Prostate gland (tissue), 2 donors: Measurements from ENCODE around the gene SLC6A6. TPM values are rescaled to one million over a fixed set of nuclear protein-coding genes. Genes with fewer than 3 reads are reported as not detected.

Source experiments
- DNase-seq: peaks from one replicate; pipeline ENCODE4 v3.0.0-alpha.2; 2019; ENCODE audit warnings: low spot score
- H3K27ac ChIP-seq, 2 donors: fragments of 200-600 bp; sonication (generic); 2 replicates each; pipeline ENCODE4 v1.5.1; 2017 to 2019
- H3K27me3 ChIP-seq: fragments of 200-600 bp; sonication (generic); replicated peaks from 2 replicates; pipeline ENCODE4 v1.5.1; 2019; ENCODE audit not compliant: insufficient read depth
- H3K36me3 ChIP-seq, 2 donors: fragments of 200-600 bp; sonication (generic); 1 replicate in 1 of 2; 2 replicates in 1 of 2; pipeline versions ENCODE4 v1.5.1 to v1.8.1; 2017 to 2019
- H3K4me1 ChIP-seq: fragments of 200-600 bp; sonication (generic); replicated peaks from 2 replicates; pipeline ENCODE4 v1.5.1; 2019
- H3K4me3 ChIP-seq, 2 donors: fragments of 200-600 bp; sonication (generic); 2 replicates each; pipeline ENCODE4 v1.5.1; 2017 to 2019
- H3K9me3 ChIP-seq: fragments of 200-600 bp; sonication (generic); 2 replicates; pipeline ENCODE4 v1.5.1; 2017
- CTCF ChIP-seq, 4 experiments: fragments of 200-600 bp in 2 of 4; fragments of 450-650 bp in 2 of 4; sonication (generic) in 2 of 4; IDR thresholded peaks; 1 replicate in 3 of 4; 2 replicates in 1 of 4; pipeline ENCODE4 v1.5.1; 2016 to 2019; ENCODE audit warnings: antibody characterized with exemption in 4 of 4, mild to moderate bottlenecking in 2 of 4, moderate library complexity in 2 of 4
- POLR2A ChIP-seq: fragments of 450-650 bp; IDR thresholded peaks from one replicate; pipeline ENCODE4 v1.6.1; 2016; ENCODE audit warnings: antibody characterized with exemption, mild to moderate bottlenecking
- POLR2AphosphoS5 ChIP-seq: sonication (generic); formaldehyde crosslinking; IDR thresholded peaks from one replicate; pipeline ENCODE4 v1.6.1; 2017; ENCODE audit warnings: antibody characterized with exemption
- WGBS: methylation state at CpG from one replicate; pipeline ENCODE4 v1.1.5; 2018; 5-methylcytosine and 5-hydroxymethylcytosine counted together
- intact Hi-C: fragments of 100-400 bp; cut with DNase I; formaldehyde crosslinking; loops from one replicate; pipeline ENCODE4 v1.14.2; 2022
- total RNA-seq, 2 donors: library from RNA; depleted of rRNA; stranded (reverse); fragments of >200 nt; gene quantifications; one replicate each; pipeline ENCODE4 v1.1.0, GENCODE V29; 2016

SLC6A6 gene
- total RNA-seq, 2 donors from 2014 or later = 6.9 to 24.5 TPM

GRCh38 chr3:14481018-14481645 is 78.7 kb downstream of the SLC6A6 start:
- Histone ChIP-seq H3K4me3 (no peak overlapping the region), H3K9me3 (no peaks in the 10 kb centered on the region), H3K27ac (no peak overlapping the region), H3K27me3 (no peaks in the 10 kb centered on the region), H3K4me1 (no peaks in the 10 kb centered on the region), H3K36me3 (no peaks in the 10 kb centered on the region)
- WGBS = 83% methylated on average over 10 of the region's 10 CpGs
- intact Hi-C loops = no loop called here
- no peak for DNase-seq
- no peak for TF ChIP-seq CTCF (IDR thresholded peaks at IDR 0.05)
- no peak for TF ChIP-seq POLR2A
- no peak for TF ChIP-seq POLR2AphosphoS5

- no peak for DNase-seq
- H3K4me3 ChIP-seq = no peak overlapping the region
- no peaks in the 10 kb centered on the region for H3K36me3 ChIP-seq
- no peaks in the 10 kb centered on the region for H3K4me1 ChIP-seq
- no peaks in the 10 kb centered on the region for H3K9me3 ChIP-seq
- no peak overlapping the region for H3K27ac ChIP-seq
- intact Hi-C loops = no loop called here
- TF ChIP-seq POLR2A (no peak), CTCF (IDR thresholded peaks at IDR 0.05) (no peak), POLR2AphosphoS5 (no peak)
- no peaks in the 10 kb centered on the region for H3K27me3 ChIP-seq
- WGBS = 90% methylated on average over 13 of the region's 13 CpGs
Observed at GRCh38 chr3:14481646-14482036, 79.2 kb downstream of the SLC6A6 start.

- Histone ChIP-seq H3K27me3 (no peaks in the 10 kb centered on the region), H3K9me3 (no peaks in the 10 kb centered on the region), H3K36me3 (no peaks in the 10 kb centered on the region), H3K4me1 (no peaks in the 10 kb centered on the region), H3K27ac (no peak overlapping the region), H3K4me3 (no peak overlapping the region)
- intact Hi-C loops = no loop called here
- DNase-seq = no peak
- WGBS = 52% methylated on average over 2 of the region's 2 CpGs
- TF ChIP-seq POLR2A = no peak
- no peak for TF ChIP-seq CTCF (IDR thresholded peaks at IDR 0.05)
- no peak for TF ChIP-seq POLR2AphosphoS5
Observed at GRCh38 chr3:14482271-14482721, 79.9 kb downstream of the SLC6A6 start.

- 100% methylated on average over 1 of the region's 1 CpG for WGBS
- intact Hi-C loops = no loop called here
- DNase-seq = no peak
- H3K4me3 ChIP-seq = no peak overlapping the region
- no peaks in the 10 kb centered on the region for H3K4me1 ChIP-seq
- H3K27ac ChIP-seq = no peak overlapping the region
- TF ChIP-seq POLR2A (no peak), CTCF (IDR thresholded peaks at IDR 0.05) (no peak), POLR2AphosphoS5 (no peak)
- no peaks in the 10 kb centered on the region for H3K27me3 ChIP-seq
- H3K9me3 ChIP-seq = no peaks in the 10 kb centered on the region
- no peaks in the 10 kb centered on the region for H3K36me3 ChIP-seq
Observed at GRCh38 chr3:14483286-14483685, 80.9 kb downstream of the SLC6A6 start.

GRCh38 chr3:14484741-14485140 is 82.3 kb downstream of the SLC6A6 start:
- 87% methylated on average over 17 of the region's 17 CpGs for WGBS
- Histone ChIP-seq H3K36me3 (no peaks in the 10 kb centered on the region), H3K4me3 (no peak overlapping the region), H3K4me1 (no peaks in the 10 kb centered on the region), H3K9me3 (no peaks in the 10 kb centered on the region), H3K27ac (no peak overlapping the region), H3K27me3 (no peaks in the 10 kb centered on the region)
- intact Hi-C loops = no loop called here
- DNase-seq = no peak
- TF ChIP-seq POLR2AphosphoS5 = no peak
- no peak for TF ChIP-seq CTCF (IDR thresholded peaks at IDR 0.05)
- TF ChIP-seq POLR2A = no peak
